ENCODE measurements around the gene ARHGAP42. TPM values are rescaled to one million over a fixed set of nuclear protein-coding genes. Genes with fewer than 3 reads are reported as not detected.

Gene ARHGAP42
- total and polyA plus RNA-seq, 2 of the 13 experiments (the other 11 are each of a cell fraction or from before 2014, with no cell fraction given) = 2.5 to 4.3 TPM

GRCh38 chr11:100863080-100863581 lies 176.0 kb downstream of the ARHGAP42 start (continued):
- TF ChIP-seq ZNF512B (CRISPR knock-in tag; IDR thresholded peaks at IDR 0.05; ENCODE audit: borderline replicate concordance) (no peak), FOSL2 (CRISPR knock-in tag; IDR thresholded peaks at IDR 0.05) (no peak), HINFP (CRISPR knock-in tag; IDR thresholded peaks at IDR 0.05; ENCODE audit: low read depth) (no peak), NR2F1 (CRISPR knock-in tag; IDR thresholded peaks at IDR 0.05) (no peak), ZNF674 (CRISPR knock-in tag; IDR thresholded peaks at IDR 0.05; ENCODE audit: low read depth) (no peak), ZNF570 (CRISPR knock-in tag; IDR thresholded peaks at IDR 0.05; ENCODE audit: borderline replicate concordance) (no peak), ARID3A (IDR thresholded peaks at IDR 0.05; ENCODE audit: low read depth, low read length) (no peak), ZNF337 (CRISPR knock-in tag; IDR thresholded peaks at IDR 0.05; ENCODE audit: borderline replicate concordance, low read depth) (no peak), PHF21A (CRISPR knock-in tag; IDR thresholded peaks at IDR 0.05) (no peak), THAP11 (CRISPR knock-in tag; IDR thresholded peaks at IDR 0.05) (no peak), RXRB (CRISPR knock-in tag; IDR thresholded peaks at IDR 0.05; ENCODE audit: borderline replicate concordance) (no peak)

Measured in HepG2 (cell line).